ENCODE results near the gene SNX25.
"Not testable (repeated sequence)": the region's sequence is repeated elsewhere in the genome, so short reads cannot be mapped to it uniquely, and the experiment has no call there.

SNX25 gene

DNA sequence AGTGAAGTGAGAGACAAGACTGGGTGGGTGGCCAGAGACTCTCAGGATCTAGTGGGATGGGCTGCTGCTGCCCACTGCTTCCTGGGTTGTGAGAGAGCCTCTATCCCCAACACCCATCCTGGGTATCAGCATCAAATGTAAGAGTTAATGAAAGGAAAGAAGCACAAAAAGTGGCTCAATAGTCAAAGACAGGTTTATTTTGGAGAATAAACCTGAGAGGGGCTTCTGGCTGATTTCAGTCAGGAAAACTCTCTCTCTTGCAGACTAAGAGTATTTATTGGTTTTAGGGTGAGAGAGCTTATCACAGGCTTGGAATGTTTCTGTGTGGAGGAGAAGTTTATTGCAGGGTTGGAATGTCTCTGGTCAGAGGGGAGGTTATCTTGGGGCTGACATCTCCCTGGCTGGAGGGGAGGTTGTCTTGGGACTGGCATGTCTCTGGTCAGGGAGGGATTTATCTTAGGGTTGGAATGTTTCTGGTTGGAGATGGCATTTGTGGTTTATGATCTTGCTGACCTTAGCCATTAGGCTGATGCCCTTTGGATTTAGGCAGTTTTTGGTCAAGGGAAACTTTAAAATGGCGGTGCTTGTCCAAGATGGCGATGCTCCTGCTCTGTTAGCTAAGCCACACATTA lies 120.6 kb downstream of the SNX25 start:
- H3K36me3 ChIP-seq (ENCODE audit: control insufficient read depth in 2 of 2, insufficient read depth in 1 of 2, low read length in 2 of 2) = peaks cover 0 to 13% of the 10 kb centered on the region in 2 experiments; a peak in 2 of 3 replicates
- POLR2A ChIA-PET; H3K27ac ChIP-seq (ENCODE audit: extremely low read depth, low read depth, low read length); H3K4me1 ChIP-seq (ENCODE audit: control insufficient read depth, insufficient read depth, low read length); H3K4me3 ChIP-seq (ENCODE audit: low read depth, low read length); H3K9me3 ChIP-seq (ENCODE audit: control insufficient read depth, insufficient read depth, low read depth, low read length); CTCF ChIA-PET: not testable (repeated sequence)
- TF ChIP-seq SETDB1 (IDR thresholded peaks at IDR 0.05; ENCODE audit: insufficient read length, low read length) = peak; percentile 43

DNA sequence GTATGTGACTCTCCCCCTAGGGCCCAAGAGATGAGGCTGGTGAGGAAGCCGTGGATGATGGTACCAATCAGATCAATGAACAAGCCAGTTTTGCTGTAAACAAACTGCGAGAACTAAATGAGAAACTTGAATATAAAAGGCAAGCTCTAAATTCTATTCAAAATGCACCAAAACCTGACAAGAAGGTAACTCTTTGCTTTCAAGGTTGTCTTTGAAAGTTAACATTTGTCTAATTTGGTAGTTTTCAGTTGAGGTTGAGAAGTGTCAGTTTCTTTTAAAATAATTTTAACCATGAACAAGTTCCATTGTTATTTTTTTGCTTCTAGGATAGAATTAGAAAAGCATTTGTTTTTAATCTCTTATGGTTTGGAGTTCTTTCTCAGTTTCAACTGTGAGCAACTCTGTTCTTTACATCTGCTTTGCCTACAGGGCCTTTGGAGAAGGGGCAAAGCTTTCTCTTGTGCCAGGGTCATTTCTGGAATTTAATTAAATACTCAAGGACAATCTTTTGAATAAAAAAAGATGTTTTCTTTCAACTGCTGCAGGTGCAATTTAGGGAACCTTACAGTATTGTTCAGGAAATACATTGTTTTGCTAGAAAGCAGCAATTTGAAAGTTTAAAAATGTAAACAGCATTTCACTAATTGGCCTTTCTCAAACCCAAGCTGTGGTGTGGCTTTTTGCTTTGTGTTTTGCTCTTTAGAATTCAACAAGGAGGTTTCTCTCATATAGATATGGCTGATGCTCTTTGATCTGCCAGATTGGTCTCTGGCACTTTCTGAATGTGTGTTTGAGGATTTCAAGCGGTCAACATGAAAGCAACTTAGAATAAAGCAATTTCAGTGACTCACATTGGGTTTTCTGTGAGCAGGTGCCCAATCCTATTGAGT lies 123.4 kb downstream of the SNX25 start:
- H3K27ac ChIP-seq (ENCODE audit: extremely low read depth, low read depth, low read length) = no peak overlapping the region
- H3K36me3 ChIP-seq (ENCODE audit: control insufficient read depth in 2 of 2, insufficient read depth in 1 of 2, low read length in 2 of 2) = peaks cover 0 to 22% of the 10 kb centered on the region in 2 experiments; a peak in 2 of 3 replicates
- H3K4me1 ChIP-seq (ENCODE audit: control insufficient read depth, insufficient read depth, low read length) = no peaks in the 10 kb centered on the region
- no peak overlapping the region for H3K4me3 ChIP-seq (ENCODE audit: low read depth, low read length)
- TF ChIP-seq ZSCAN30 (tag by site-specific recombination; IDR thresholded peaks at IDR 0.05) (no peak), ZSCAN23 (tag by site-specific recombination; IDR thresholded peaks at IDR 0.05) (no peak), ZNF211 (tag by site-specific recombination; IDR thresholded peaks at IDR 0.05; ENCODE audit: low read depth) (no peak), PRDM1 (tag by site-specific recombination; IDR thresholded peaks at IDR 0.05) (no peak)
- TF ChIP-seq, protein P1, sequence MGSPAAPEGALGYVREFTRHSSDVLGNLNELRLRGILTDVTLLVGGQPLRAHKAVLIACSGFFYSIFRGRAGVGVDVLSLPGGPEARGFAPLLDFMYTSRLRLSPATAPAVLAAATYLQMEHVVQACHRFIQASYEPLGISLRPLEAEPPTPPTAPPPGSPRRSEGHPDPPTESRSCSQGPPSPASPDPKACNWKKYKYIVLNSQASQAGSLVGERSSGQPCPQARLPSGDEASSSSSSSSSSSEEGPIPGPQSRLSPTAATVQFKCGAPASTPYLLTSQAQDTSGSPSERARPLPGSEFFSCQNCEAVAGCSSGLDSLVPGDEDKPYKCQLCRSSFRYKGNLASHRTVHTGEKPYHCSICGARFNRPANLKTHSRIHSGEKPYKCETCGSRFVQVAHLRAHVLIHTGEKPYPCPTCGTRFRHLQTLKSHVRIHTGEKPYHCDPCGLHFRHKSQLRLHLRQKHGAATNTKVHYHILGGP (tag by site-specific recombination; IDR thresholded peaks at IDR 0.05) = no peak
- ChIA-PET POLR2A (no interaction called here), CTCF (no interaction called here)
- no peaks in the 10 kb centered on the region for H3K9me3 ChIP-seq (ENCODE audit: control insufficient read depth, insufficient read depth, low read depth, low read length)

DNA sequence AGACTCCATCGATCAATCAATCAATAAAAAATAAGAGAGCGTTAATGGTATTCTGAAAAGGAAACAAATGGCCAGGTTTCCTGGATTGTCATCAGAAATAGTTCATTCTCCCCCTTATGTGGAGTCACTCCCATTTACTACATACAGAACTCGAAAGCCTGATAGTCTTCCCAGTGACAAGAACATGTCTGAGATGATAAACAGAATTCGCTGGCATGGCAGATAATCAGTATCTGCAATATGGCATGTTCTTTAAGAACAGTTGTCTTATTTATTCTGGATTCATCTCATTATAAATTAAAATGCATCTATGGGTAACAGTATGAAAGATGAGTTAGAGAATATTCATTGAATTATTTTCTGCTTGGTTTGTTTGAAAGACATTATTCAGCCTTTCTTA lies 124.9 kb downstream of the SNX25 start:
- Histone ChIP-seq H3K4me1 (ENCODE audit: control insufficient read depth, insufficient read depth, low read length) (no peaks in the 10 kb centered on the region), H3K27ac (ENCODE audit: extremely low read depth, low read depth, low read length) (no peak overlapping the region), H3K9me3 (ENCODE audit: control insufficient read depth, insufficient read depth, low read depth, low read length) (no peaks in the 10 kb centered on the region), H3K36me3 (ENCODE audit: control insufficient read depth in 2 of 2, insufficient read depth in 1 of 2, low read length in 2 of 2) (peaks cover 0 to 22% of the 10 kb centered on the region in 2 experiments; a peak in 2 of 3 replicates), H3K4me3 (ENCODE audit: low read depth, low read length) (no peak overlapping the region)
- TF ChIP-seq, protein P2, sequence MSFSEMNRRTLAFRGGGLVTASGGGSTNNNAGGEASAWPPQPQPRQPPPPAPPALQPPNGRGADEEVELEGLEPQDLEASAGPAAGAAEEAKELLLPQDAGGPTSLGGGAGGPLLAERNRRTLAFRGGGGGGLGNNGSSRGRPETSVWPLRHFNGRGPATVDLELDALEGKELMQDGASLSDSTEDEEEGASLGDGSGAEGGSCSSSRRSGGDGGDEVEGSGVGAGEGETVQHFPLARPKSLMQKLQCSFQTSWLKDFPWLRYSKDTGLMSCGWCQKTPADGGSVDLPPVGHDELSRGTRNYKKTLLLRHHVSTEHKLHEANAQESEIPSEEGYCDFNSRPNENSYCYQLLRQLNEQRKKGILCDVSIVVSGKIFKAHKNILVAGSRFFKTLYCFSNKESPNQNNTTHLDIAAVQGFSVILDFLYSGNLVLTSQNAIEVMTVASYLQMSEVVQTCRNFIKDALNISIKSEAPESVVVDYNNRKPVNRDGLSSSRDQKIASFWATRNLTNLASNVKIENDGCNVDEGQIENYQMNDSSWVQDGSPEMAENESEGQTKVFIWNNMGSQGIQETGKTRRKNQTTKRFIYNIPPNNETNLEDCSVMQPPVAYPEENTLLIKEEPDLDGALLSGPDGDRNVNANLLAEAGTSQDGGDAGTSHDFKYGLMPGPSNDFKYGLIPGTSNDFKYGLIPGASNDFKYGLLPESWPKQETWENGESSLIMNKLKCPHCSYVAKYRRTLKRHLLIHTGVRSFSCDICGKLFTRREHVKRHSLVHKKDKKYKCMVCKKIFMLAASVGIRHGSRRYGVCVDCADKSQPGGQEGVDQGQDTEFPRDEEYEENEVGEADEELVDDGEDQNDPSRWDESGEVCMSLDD (tag by site-specific recombination; IDR thresholded peaks at IDR 0.05) = no peak
- TF ChIP-seq, protein P3, sequence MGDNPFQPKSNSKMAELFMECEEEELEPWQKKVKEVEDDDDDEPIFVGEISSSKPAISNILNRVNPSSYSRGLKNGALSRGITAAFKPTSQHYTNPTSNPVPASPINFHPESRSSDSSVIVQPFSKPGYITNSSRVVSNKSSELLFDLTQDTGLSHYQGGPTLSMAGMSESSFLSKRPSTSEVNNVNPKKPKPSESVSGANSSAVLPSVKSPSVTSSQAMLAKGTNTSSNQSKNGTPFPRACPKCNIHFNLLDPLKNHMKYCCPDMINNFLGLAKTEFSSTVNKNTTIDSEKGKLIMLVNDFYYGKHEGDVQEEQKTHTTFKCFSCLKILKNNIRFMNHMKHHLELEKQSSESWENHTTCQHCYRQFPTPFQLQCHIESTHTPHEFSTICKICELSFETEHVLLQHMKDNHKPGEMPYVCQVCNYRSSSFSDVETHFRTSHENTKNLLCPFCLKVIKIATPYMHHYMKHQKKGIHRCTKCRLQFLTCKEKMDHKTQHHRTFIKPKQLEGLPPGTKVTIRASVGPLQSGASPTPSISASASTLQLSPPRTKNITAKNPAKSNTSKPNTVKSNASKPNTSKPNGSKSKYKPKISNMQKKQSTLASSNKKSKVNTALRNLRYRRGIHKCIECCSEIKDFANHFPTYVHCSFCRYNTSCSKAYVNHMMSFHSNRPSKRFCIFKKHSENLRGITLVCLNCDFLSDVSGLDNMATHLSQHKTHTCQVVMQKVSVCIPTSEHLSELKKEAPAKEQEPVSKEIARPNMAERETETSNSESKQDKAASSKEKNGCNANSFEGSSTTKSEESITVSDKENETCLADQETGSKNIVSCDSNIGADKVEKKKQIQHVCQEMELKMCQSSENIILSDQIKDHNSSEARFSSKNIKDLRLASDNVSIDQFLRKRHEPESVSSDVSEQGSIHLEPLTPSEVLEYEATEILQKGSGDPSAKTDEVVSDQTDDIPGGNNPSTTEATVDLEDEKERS (tag by site-specific recombination; IDR thresholded peaks at IDR 0.05) = no peak
- TF ChIP-seq, protein P4, sequence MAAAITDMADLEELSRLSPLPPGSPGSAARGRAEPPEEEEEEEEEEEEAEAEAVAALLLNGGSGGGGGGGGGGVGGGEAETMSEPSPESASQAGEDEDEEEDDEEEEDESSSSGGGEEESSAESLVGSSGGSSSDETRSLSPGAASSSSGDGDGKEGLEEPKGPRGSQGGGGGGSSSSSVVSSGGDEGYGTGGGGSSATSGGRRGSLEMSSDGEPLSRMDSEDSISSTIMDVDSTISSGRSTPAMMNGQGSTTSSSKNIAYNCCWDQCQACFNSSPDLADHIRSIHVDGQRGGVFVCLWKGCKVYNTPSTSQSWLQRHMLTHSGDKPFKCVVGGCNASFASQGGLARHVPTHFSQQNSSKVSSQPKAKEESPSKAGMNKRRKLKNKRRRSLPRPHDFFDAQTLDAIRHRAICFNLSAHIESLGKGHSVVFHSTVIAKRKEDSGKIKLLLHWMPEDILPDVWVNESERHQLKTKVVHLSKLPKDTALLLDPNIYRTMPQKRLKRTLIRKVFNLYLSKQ (tag by site-specific recombination; IDR thresholded peaks at IDR 0.05; ENCODE audit: borderline replicate concordance) = no peak
- TF ChIP-seq ZNF335 (tag by site-specific recombination; conservative IDR thresholded peaks at IDR 0.05) (no peak), ZNF324 (tag by site-specific recombination; IDR thresholded peaks at IDR 0.05) (no peak), ZNF16 (tag by site-specific recombination; IDR thresholded peaks at IDR 0.05; ENCODE audit: low read depth) (no peak), ZFP41 (tag by site-specific recombination; IDR thresholded peaks at IDR 0.05; ENCODE audit: borderline replicate concordance) (no peak), ZNF121 (tag by site-specific recombination; IDR thresholded peaks at IDR 0.05) (no peak), HOXD13 (CRISPR knock-in tag; IDR thresholded peaks at IDR 0.05; ENCODE audit: borderline replicate concordance) (no peak), ZBTB21 (tag by site-specific recombination; IDR thresholded peaks at IDR 0.05) (no peak), HOXA7 (CRISPR knock-in tag; IDR thresholded peaks at IDR 0.05; ENCODE audit: borderline replicate concordance) (no peak)
- TF ChIP-seq, protein P5, sequence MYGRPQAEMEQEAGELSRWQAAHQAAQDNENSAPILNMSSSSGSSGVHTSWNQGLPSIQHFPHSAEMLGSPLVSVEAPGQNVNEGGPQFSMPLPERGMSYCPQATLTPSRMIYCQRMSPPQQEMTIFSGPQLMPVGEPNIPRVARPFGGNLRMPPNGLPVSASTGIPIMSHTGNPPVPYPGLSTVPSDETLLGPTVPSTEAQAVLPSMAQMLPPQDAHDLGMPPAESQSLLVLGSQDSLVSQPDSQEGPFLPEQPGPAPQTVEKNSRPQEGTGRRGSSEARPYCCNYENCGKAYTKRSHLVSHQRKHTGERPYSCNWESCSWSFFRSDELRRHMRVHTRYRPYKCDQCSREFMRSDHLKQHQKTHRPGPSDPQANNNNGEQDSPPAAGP (tag by site-specific recombination; IDR thresholded peaks at IDR 0.05) = no peak
- ChIA-PET CTCF (interaction anchor here (0.6 to 0.8 kb wide), 2 partner anchors 8 to 12 kb away, joined by 3 read pairs; no protein-coding TSS in a partner anchor), POLR2A (no interaction called here)
